PC-9 (cell line): Measurements from ENCODE around the gene SPDYC. TPM values are rescaled to one million over a fixed set of nuclear protein-coding genes. Genes with fewer than 3 reads are reported as not detected.
A peak's percentile ranks its signal among the peaks of the same experiment; 100 is the strongest.

Source experiments
- BruUV-seq: library from RNA; stranded (reverse); fragments of 400-500 nt; replicated peaks from 2 replicates; lab custom pipeline; 2021; lab: Mats Ljungman, UMichigan
- CTCF ChIA-PET: fragments of 300-600 bp; sonication (Branson Sonifier 250); formaldehyde crosslinking; loops from one replicate; lab custom pipeline; 2022; ENCODE audit warnings: antibody characterized with exemption; lab: Charles Lee
- POLR2A ChIA-PET: fragments of 300-600 bp; sonication (Branson Sonifier 250); formaldehyde crosslinking; loops from one replicate; lab custom pipeline; 2022; ENCODE audit warnings: antibody characterized with exemption; ENCODE audit not compliant: unreplicated experiment; lab: Charles Lee
- DNase-seq, 2 experiments: peaks; one replicate each; pipeline versions ENCODE4 v3.0.0 to v3.0.0-alpha.2; 2015 to 2022; ENCODE audit warnings: mixed read lengths in 1 of 2
- H2AFZ ChIP-seq: fragments of 200-600 bp; sonication (generic); 2 replicates; pipeline ENCODE4 v1.8.1; 2017; ENCODE audit warnings: antibody characterized with exemption
- H3F3A ChIP-seq: fragments of 200-600 bp; sonication (generic); 2 replicates; pipeline ENCODE4 v1.8.1; 2017; ENCODE audit warnings: antibody characterized with exemption, mild to moderate bottlenecking, low read depth; ENCODE audit not compliant: insufficient read depth
- H3K27ac ChIP-seq: fragments of 200-600 bp; sonication (generic); 2 replicates; pipeline ENCODE4 v1.6.1; 2016; ENCODE audit warnings: mixed run types
- H3K27me3 ChIP-seq: fragments of 200-600 bp; sonication (generic); 2 replicates; pipeline ENCODE4 v1.6.1; 2016; ENCODE audit warnings: low read depth, mixed run types; ENCODE audit not compliant: insufficient read depth
- H3K36me3 ChIP-seq: fragments of 200-600 bp; sonication (generic); 2 replicates; pipeline ENCODE4 v1.6.1; 2016; ENCODE audit warnings: low read depth, mixed run types
- H3K4me1 ChIP-seq: fragments of 200-600 bp; sonication (generic); replicated peaks from 2 replicates; pipeline ENCODE4 v1.6.1; 2016; ENCODE audit warnings: mixed run types; ENCODE audit not compliant: insufficient read depth
- H3K4me2 ChIP-seq: fragments of 200-600 bp; sonication (generic); 2 replicates; pipeline ENCODE4 v1.6.1; 2017; ENCODE audit warnings: mixed run types
- H3K4me3 ChIP-seq: fragments of 200-600 bp; sonication (generic); 2 replicates; pipeline ENCODE4 v1.6.1; 2016; ENCODE audit warnings: mixed run types
- H3K79me2 ChIP-seq: fragments of 200-600 bp; sonication (generic); 2 replicates; pipeline ENCODE4 v1.6.1; 2017; ENCODE audit warnings: low read depth, mixed run types
- H3K9me2 ChIP-seq: fragments of 200-600 bp; sonication (generic); 2 replicates; pipeline ENCODE4 v1.8.1; 2017; ENCODE audit warnings: mild to moderate bottlenecking; ENCODE audit not compliant: insufficient read depth
- H3K9me3 ChIP-seq: fragments of 200-600 bp; sonication (generic); 2 replicates; pipeline ENCODE4 v1.8.1; 2016; ENCODE audit warnings: low read depth; ENCODE audit not compliant: insufficient read depth
- H4K20me1 ChIP-seq: fragments of 200-600 bp; sonication (generic); 2 replicates; pipeline ENCODE4 v1.8.1; 2017; ENCODE audit not compliant: insufficient read depth
- EZH2 ChIP-seq: fragments of 200-600 bp; sonication (generic); IDR thresholded peaks from 2 replicates; pipeline ENCODE4 v1.8.0; 2017; ENCODE audit warnings: antibody characterized with exemption, low read depth
- intact Hi-C: fragments of 100-400 bp; cut with micrococcal nuclease; formaldehyde crosslinking; loops from one replicate; pipeline ENCODE4 v1.10.0; 2022; ENCODE audit not compliant: unreplicated experiment
- total RNA-seq: library from RNA; stranded (reverse); gene quantifications from 2 replicates; pipeline ENCODE4 v1.2.3, GENCODE V29; 2021
- TF ChIP-seq, protein P1 (sequence below): fragments of 200-600 bp; sonication (generic); conservative IDR thresholded peaks from 2 replicates; pipeline ENCODE4 v1.6.1; 2017; ENCODE audit warnings: mixed run types, antibody characterized with exemption, mild to moderate bottlenecking, moderate library complexity

SPDYC gene
- total RNA-seq, 1 experiment from 2014 or later: not detected

DNA sequence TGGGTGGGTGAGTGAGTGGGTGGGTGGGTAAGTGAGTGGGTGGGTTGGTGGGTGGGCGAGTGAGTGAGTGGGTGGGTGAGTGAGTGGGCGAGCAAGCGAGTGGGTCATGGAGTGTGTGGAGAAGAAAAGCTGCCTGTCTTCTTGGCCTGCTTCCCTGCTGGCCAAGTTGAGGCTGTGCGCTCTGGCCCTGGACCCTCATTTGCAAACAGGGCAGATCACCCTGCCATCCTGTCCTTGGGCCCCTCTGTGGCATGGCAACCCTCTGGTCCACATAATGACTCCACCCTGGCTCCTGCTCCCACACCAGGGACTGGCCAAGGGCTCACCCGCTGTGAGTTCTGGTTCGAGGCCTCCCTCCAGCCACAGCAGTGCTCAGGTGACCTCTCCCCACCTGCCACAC is 46.8 kb downstream of the SPDYC start:
- no peaks in the 10 kb centered on the region for H3K9me3 ChIP-seq
- no peak overlapping the region for H3K27ac ChIP-seq
- H3K9me2 ChIP-seq: no peaks in the 10 kb centered on the region
- peaks cover 71% of the 10 kb centered on the region for H3K79me2 ChIP-seq
- BruUV-seq: no TSS peak
- H4K20me1 ChIP-seq: peaks cover 28% of the 10 kb centered on the region
- peaks cover 32% of the 10 kb centered on the region for H3K4me1 ChIP-seq
- H2AFZ ChIP-seq: no peak overlapping the region
- peaks cover 30% of the 10 kb centered on the region for H3K36me3 ChIP-seq
- H3K4me3 ChIP-seq: no peak overlapping the region
- no peaks in the 10 kb centered on the region for H3K27me3 ChIP-seq
- H3F3A ChIP-seq: peaks cover 49% of the 10 kb centered on the region
- POLR2A ChIA-PET: no interaction called here
- CTCF ChIA-PET: interaction anchor here (0.6 kb wide), 1 partner anchor 41 kb away, joined by 3 read pairs; no protein-coding TSS in a partner anchor
- H3K4me2 ChIP-seq: peak overlapping the region; percentile 34
- no peak for DNase-seq
- intact Hi-C loops: no loop called here
- TF ChIP-seq, protein P1, sequence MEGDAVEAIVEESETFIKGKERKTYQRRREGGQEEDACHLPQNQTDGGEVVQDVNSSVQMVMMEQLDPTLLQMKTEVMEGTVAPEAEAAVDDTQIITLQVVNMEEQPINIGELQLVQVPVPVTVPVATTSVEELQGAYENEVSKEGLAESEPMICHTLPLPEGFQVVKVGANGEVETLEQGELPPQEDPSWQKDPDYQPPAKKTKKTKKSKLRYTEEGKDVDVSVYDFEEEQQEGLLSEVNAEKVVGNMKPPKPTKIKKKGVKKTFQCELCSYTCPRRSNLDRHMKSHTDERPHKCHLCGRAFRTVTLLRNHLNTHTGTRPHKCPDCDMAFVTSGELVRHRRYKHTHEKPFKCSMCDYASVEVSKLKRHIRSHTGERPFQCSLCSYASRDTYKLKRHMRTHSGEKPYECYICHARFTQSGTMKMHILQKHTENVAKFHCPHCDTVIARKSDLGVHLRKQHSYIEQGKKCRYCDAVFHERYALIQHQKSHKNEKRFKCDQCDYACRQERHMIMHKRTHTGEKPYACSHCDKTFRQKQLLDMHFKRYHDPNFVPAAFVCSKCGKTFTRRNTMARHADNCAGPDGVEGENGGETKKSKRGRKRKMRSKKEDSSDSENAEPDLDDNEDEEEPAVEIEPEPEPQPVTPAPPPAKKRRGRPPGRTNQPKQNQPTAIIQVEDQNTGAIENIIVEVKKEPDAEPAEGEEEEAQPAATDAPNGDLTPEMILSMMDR: no peak
- no peak for TF ChIP-seq EZH2

DNA sequence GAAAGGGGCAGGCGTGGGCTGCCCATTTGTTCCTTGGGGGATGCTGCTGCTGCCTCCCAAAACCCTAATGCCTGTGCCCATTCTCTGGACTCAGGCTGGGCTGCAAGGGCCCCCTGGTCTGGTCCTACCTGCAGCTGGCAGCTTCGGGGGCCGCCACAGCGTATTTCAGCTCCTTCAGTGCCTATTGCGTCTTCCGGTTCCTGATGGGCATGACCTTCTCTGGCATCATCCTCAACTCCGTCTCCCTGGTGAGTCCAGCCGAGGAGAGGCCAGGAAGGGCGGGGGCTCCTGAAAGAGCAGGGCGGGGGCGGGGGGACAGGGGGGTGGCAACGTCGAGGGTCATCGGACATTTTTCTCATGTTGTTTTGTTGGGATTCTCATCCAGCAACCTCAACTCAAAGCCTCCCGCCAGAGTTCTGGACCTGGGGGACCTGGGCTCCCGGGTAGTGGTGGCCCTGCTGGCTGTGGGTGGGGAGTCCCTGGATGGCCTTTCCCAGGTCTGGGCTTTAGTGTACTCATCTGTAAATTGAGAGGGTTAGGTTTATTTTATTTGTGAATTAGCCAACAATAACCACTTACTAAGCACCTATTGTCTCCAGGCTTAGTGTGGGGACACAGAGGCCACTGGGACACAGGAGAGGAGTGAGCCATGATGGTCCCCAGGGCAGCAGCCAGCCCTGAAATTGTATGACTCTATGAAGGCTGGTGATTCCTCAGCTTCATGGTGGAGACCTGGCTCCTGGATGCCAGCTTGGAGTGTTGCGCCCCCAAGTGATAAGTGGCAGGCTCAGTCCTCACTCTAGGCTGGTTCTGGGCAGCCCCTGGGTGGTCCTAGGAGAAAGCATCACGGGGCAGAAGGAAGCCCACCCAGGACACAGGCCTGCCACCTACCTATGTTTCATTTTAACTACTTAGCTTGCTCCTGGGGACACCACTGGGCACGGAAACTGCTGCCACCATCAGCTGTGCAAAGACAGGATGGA is 47.7 kb downstream of the SPDYC start:
- peaks cover 67% of the 10 kb centered on the region for H3K79me2 ChIP-seq
- peaks cover 23% of the 10 kb centered on the region for H3K4me1 ChIP-seq
- BruUV-seq: no TSS peak
- peaks cover 28% of the 10 kb centered on the region for H4K20me1 ChIP-seq
- TF ChIP-seq, protein P1: no peak
- TF ChIP-seq EZH2: no peak
- ChIA-PET CTCF (interaction anchor here (0.6 kb wide), 1 partner anchor 42 kb away, joined by 3 read pairs; no protein-coding TSS in a partner anchor), POLR2A (no interaction called here)
- H2AFZ ChIP-seq: no peak overlapping the region
- H3K4me2 ChIP-seq: peak overlapping the region; percentile 34; the same call in 1 of the 2 replicates
- H3K27me3 ChIP-seq: no peaks in the 10 kb centered on the region
- no peak overlapping the region for H3K27ac ChIP-seq
- peaks cover 29% of the 10 kb centered on the region; the same call in 1 of the 2 replicates for H3K36me3 ChIP-seq
- intact Hi-C loops: no loop called here
- no peak overlapping the region for H3K4me3 ChIP-seq
- H3F3A ChIP-seq: peaks cover 49% of the 10 kb centered on the region
- H3K9me3 ChIP-seq: no peaks in the 10 kb centered on the region
- H3K9me2 ChIP-seq: no peaks in the 10 kb centered on the region
- DNase-seq: no peak

DNA sequence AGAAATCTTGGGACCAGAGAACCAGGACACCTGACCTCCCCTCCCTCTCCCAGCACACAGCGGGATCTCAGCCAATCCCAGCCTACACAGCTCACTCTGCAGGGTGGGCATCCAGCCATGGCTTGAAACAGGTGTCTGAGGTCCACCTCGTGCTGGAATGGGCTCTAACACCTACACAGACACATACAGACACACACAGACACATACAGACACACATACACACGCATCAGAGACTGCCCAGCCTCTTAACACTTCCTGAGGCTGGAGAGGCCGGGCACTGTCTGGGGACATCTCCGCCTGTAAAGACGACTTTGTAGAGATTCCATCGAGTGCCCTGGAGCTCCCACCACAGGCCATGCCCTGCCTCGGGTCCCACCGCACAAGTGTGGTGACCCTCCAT is 48.4 kb downstream of the SPDYC start:
- Histone ChIP-seq H3K36me3 (peaks cover 29% of the 10 kb centered on the region; the same call in 1 of the 2 replicates), H3K4me2 (no peak overlapping the region), H4K20me1 (peaks cover 34% of the 10 kb centered on the region), H3K79me2 (peaks cover 67% of the 10 kb centered on the region), H2AFZ (no peak overlapping the region), H3K9me3 (no peaks in the 10 kb centered on the region), H3K4me1 (peaks cover 16% of the 10 kb centered on the region), H3K4me3 (no peak overlapping the region), H3K27me3 (no peaks in the 10 kb centered on the region), H3K27ac (no peak overlapping the region), H3K9me2 (no peaks in the 10 kb centered on the region), H3F3A (peaks cover 47% of the 10 kb centered on the region)
- CTCF ChIA-PET: no interaction called here
- intact Hi-C loops: no loop called here
- BruUV-seq: no TSS peak
- POLR2A ChIA-PET: no interaction called here
- TF ChIP-seq, protein P1: no peak
- no peak for TF ChIP-seq EZH2
- DNase-seq: no peak
